ENCODE data around the gene FAM222B.

DNA sequence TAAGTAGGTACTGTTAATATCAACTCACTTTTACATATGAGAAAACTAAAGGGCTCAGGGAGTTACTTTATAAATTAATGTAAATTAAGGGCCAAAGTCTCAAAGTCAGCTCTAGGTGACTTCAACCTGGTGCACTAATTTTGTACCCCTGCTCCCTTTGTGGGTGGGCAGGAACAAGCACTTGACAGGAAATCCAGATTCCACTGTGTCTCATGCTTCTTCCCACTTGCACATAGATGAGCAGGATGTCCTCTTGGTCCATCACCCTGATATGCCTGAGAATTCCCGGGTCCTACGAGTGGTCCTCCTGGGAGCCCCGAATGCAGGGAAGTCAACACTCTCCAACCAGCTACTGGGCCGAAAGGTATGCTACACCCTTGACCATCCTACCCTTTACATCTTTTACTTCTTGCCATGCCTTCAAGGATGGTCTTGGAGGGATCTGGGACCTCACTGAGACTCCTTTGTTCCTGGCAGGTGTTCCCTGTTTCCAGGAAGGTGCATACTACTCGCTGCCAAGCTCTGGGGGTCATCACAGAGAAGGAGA, 13.5 kb upstream of the FAM222B start:
- TF ChIP-seq, protein P1, sequence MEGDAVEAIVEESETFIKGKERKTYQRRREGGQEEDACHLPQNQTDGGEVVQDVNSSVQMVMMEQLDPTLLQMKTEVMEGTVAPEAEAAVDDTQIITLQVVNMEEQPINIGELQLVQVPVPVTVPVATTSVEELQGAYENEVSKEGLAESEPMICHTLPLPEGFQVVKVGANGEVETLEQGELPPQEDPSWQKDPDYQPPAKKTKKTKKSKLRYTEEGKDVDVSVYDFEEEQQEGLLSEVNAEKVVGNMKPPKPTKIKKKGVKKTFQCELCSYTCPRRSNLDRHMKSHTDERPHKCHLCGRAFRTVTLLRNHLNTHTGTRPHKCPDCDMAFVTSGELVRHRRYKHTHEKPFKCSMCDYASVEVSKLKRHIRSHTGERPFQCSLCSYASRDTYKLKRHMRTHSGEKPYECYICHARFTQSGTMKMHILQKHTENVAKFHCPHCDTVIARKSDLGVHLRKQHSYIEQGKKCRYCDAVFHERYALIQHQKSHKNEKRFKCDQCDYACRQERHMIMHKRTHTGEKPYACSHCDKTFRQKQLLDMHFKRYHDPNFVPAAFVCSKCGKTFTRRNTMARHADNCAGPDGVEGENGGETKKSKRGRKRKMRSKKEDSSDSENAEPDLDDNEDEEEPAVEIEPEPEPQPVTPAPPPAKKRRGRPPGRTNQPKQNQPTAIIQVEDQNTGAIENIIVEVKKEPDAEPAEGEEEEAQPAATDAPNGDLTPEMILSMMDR (conservative IDR thresholded peaks at IDR 0.05; ENCODE audit: low read depth in 2 of 2): no peak
- TF ChIP-seq JUNB (IDR thresholded peaks at IDR 0.05; ENCODE audit: unreplicated experiment) (no peak), EZH2 (IDR thresholded peaks at IDR 0.05; ENCODE audit: low read depth, unreplicated experiment) (no peak)
